BJ (cell line): ENCODE data around the gene FEM1A. TPM values are rescaled to one million over a fixed set of nuclear protein-coding genes. Genes with fewer than 3 reads are reported as not detected.
"Not testable (repeated sequence)": the region's sequence is repeated elsewhere in the genome, so short reads cannot be mapped to it uniquely, and the experiment has no call there.

Experiments used
- CTCF ChIA-PET: fragments of 350-600 bp; formaldehyde crosslinking; extraction: SDS; loops from one replicate; lab custom pipeline; 2021; ENCODE audit warnings: antibody characterized with exemption, inconsistent platforms; lab: Yijun Ruan, JAX
- POLR2A ChIA-PET: fragments of 300-600 bp; sonication (Branson Sonifier 250); formaldehyde crosslinking; extraction: SDS; loops from one replicate; lab custom pipeline; 2021; ENCODE audit warnings: antibody characterized with exemption; lab: Charles Lee
- DNase-seq: peaks from one replicate; pipeline ENCODE4 v3.0.0-alpha.2; 2011; ENCODE audit warnings: low read depth
- H3K27me3 ChIP-seq: 2 replicates; pipeline ENCODE4 v1.6.0; 2011; ENCODE audit warnings: low read length; ENCODE audit not compliant: control insufficient read depth, insufficient read depth
- H3K36me3 ChIP-seq: 2 replicates; pipeline ENCODE4 v1.5.1; 2011; ENCODE audit warnings: low read length; ENCODE audit not compliant: control insufficient read depth, insufficient read depth
- H3K4me3 ChIP-seq: 2 replicates; pipeline ENCODE4 v1.5.1; 2011; ENCODE audit warnings: low read depth, mild to moderate bottlenecking, control low read depth, low read length
- CTCF ChIP-seq: IDR thresholded peaks from 2 replicates; pipeline ENCODE4 v1.5.1; 2011; ENCODE audit warnings: low read depth, mild to moderate bottlenecking, control low read depth, inconsistent platforms, low read length, moderate library complexity; ENCODE audit not compliant: insufficient read depth
- polyA plus RNA-seq: library from polyadenylated mRNA; depleted of rRNA; stranded (reverse); fragments of >200 nt; gene quantifications from 2 replicates; pipeline ENCODE4 v1.2.3, GENCODE V29; 2011

FEM1A gene
- polyA plus RNA-seq, 1 experiment: 5.6 TPM

- ChIA-PET POLR2A (no interaction called here), CTCF (interaction anchor here (0.7 to 3.3 kb wide), 3 partner anchors 9 to 1469 kb away, joined by 3 to 15 read pairs (median 11); partner anchors contain the start of gene FEM1A)
- no peak for TF ChIP-seq CTCF
- H3K4me3 ChIP-seq: no peak overlapping the region
- peaks cover 3% of the 10 kb centered on the region for H3K27me3 ChIP-seq
- no peaks in the 10 kb centered on the region for H3K36me3 ChIP-seq
- DNase-seq: no peak
These were observed 9.7 kb upstream of the FEM1A start for GRCh38 chr19:4781801-4782200.

GRCh38 chr19:4786412-4787016 is 5.0 kb upstream of the FEM1A start:
- H3K36me3 ChIP-seq, CTCF ChIA-PET, POLR2A ChIA-PET, H3K27me3 ChIP-seq, H3K4me3 ChIP-seq, DNase-seq: not testable (repeated sequence)

- CTCF ChIA-PET: interaction anchor here (1.1 to 5.0 kb wide), 14 partner anchors 9 to 240 kb away, joined by 3 to 141 read pairs (median 8); partner anchors contain the start of gene DPP9
- peak overlapping the region; percentile 83 for H3K4me3 ChIP-seq
- DNase-seq, H3K36me3 ChIP-seq, H3K27me3 ChIP-seq, POLR2A ChIA-PET: not testable (repeated sequence)
These were observed 708 bp downstream of the FEM1A start for GRCh38 chr19:4792019-4792865.

GRCh38 chr19:4792866-4793195 is 1.3 kb downstream of the FEM1A start:
- CTCF ChIA-PET: interaction anchor here (1.1 to 1.5 kb wide), 4 partner anchors 29 to 239 kb away, joined by 3 to 4 read pairs (median 4); no protein-coding TSS in a partner anchor
- DNase-seq, H3K36me3 ChIP-seq, POLR2A ChIA-PET, H3K27me3 ChIP-seq: not testable (repeated sequence)
- H3K4me3 ChIP-seq: peak overlapping the region; percentile 83

GRCh38 chr19:4793278-4793677 is 1.7 kb downstream of the FEM1A start:
- H3K36me3 ChIP-seq, H3K4me3 ChIP-seq, POLR2A ChIA-PET, H3K27me3 ChIP-seq, DNase-seq: not testable (repeated sequence)
- CTCF ChIA-PET: interaction anchor here (1.1 to 1.2 kb wide), 3 partner anchors 29 to 61 kb away, joined by 3 to 4 read pairs (median 3); no protein-coding TSS in a partner anchor

- no peaks in the 10 kb centered on the region for H3K27me3 ChIP-seq
- ChIA-PET POLR2A (no interaction called here), CTCF (no interaction called here)
- no peak for TF ChIP-seq CTCF
- H3K36me3 ChIP-seq: peaks cover 9% of the 10 kb centered on the region
- no peak overlapping the region for H3K4me3 ChIP-seq
- DNase-seq: no peak
These were observed 3.4 kb downstream of the FEM1A start for GRCh38 chr19:4794971-4795370.

GRCh38 chr19:4795400-4795799 is 3.9 kb downstream of the FEM1A start:
- H3K4me3 ChIP-seq: no peak overlapping the region
- ChIA-PET POLR2A (no interaction called here), CTCF (no interaction called here)
- TF ChIP-seq CTCF: no peak
- no peak for DNase-seq
- H3K27me3 ChIP-seq: no peaks in the 10 kb centered on the region
- H3K36me3 ChIP-seq: peaks cover 9% of the 10 kb centered on the region
